Activated CD8-positive, alpha-beta memory T cell treated with anti-CD3 and anti-CD28 coated beads, Interleukin-2, amount 50 U/mL, for 48 hours (primary cell): ENCODE results near the gene CYRIA.

Experiments used
- DNase-seq: peaks from one replicate; pipeline ENCODE4 v3.0.0-alpha.2; 2020

The CYRIA gene

DNA sequence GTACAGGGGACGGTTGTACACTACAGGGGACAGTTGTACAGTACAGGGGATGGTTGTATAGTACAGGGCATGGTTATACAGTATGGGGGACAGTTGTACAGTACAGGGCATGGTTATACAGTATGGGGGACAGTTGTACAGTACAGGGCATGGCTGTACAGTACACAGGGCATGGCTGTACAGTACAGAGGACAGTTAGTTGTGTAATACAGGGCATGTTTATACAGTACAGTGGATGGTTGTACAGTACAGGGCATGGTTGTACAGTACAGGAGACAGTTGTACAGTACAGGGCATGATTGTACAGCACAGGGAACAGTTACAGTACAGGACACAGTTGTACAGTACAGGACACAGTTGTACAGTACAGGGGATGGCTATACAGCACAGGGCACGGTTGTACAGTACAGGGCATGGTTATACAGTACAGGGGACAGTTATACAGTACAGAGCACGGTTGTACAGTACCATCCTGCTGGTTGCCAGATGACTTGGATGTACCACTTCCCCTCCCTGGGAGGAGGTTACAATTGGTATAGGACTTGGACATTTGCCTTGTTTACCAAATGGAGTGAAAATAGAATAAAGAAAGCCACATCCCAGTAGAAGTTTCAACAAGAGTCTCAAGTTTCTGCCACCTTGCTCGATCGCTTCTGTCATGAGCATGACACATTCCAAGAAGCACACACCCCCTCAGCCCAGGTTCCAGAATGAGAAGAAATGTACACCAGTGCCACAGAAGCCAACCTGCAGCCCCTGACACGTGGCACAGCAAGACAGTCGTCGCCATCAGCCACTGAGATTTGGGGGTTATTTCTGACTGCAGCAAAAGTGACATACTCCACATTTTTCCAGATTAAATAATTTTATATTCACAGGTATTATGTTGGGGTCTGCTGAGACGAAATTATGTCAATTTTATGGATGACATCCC is 16.0 kb downstream of the CYRIA start:
- DNase-seq, result no peak

DNA sequence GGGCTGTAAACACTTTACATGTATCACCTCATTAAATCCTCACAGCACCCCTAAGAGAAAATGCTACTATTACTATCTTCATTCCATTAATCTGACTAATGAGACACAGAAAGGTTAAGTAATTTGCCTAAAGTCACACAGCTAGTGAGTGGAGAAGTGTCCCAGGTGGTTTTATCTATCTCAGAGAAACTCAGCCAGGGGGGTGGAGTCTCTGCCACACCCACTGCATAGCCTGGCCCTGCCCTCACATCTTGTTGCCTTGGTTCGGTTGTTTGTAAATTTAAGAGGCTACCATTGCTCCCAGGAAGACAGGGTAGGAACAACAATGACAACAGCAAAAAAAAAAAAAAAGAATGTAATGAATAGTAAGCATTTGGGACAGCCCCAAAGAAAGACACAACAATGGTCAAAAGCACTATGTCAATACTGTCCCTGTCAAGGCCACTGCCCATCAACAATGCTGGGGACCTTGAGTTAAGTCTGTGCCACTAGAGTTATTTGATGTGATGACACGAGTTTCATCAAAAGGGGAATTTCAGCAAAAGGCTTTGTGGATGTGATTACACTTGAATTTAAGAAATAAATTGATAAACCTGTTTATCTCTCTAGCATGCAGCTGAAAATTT is 17.5 kb downstream of the CYRIA start:
- no peak for DNase-seq

DNA sequence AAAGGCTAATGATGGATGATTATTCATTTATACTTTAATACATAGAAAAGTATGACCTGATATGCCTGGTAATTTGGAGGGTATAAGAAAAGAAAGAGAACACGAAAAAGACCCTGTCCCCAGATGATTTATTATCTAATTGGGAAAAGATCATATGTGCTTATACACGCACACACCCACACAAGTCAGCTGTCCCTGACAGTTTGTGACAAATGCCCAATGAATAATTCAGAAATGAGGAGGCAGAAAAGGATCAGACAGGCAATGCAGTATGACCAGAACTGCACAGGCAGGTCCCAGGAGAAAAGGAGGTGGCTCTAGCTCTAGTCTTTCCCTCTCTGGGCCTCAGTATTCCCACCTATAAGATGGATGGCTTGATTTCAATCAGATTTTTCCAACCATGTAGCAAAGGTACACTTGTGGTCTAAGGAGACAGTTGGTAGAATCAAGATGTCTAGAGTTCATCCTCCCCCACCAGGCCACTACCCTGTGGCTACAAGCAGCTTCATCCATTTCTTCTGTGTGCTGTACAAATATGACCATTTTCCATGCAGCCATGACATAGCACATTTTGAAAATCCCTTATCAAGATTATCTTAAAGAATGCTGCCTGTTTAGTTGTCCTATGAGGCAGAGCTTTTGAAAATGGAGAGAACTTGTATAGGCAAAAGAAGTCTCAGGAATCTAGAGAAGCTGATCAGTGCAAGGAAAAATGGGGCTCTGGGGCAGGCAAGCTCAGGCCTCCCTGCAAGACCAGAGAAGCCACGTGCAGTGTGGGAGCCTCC is 19.7 kb downstream of the CYRIA start:
- DNase-seq, result no peak

DNA sequence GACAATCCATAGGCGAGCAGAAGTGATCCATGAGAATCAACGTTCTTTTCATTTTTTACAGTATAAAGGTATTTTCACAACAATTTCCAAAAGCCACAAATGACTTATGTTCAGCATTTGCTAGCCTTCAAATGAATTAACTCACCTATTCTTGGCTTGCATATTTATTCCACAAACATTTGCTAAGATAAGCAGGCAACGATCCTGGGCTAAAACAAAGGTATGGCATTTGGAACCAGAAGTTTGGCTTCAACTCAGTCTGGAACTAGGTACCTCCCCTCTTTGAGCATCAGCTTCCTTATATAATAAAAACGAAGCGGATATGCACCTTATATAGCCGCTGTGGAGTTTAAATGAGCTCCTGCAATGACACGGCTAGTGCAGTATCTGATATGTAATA is 20.5 kb downstream of the CYRIA start:
- DNase-seq, result no peak

DNA sequence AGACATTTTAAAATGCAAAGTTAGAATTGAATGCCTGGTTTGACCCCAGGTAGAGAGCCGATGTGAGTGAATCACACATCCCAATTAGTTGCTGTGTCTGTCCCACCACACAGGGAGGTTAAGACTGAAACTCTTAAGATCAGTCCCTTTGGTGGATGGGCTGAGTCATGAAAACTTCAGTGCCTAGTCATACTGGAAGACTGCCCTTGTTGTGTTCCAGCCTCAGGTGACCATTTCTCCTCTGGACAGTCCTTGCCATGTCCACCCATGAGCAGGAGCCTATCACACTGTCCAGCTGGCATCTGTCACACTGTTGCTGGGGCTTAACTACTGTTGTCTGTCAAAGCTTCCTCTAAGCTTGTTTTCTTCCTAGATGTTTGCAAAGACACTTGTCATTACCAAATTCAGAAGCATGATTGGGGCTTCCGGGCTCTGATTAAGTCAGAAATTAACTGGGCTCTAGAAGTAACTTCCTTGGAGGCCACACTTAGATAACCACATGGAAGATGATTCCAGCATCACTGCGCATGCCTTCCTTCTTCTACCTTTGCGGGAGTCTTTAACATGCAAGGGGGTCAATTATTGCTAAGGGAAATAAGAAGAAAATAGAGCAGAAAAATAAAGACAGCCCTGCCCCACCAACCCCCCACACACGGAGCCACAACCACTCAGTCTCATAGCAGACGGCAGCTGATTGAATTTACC is 21.3 kb downstream of the CYRIA start:
- no peak for DNase-seq

DNA sequence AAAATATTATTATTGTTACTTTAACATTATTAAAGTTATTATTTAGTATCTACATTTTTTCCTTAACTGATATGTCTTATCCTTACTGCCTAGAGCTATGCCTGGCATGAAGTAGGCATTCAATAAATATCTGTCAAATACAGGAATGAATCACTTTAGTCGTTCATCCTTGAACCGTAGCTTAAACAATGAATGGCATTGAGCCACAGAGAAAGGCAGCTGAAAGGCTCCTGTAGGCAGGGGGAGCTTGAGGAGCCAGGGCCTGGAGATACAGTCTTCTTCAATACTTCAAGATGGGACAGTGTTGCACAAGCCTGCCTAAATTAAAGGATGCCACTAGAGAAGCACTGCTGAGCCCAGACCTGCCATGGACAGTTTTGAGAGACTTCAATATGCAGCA is 22.5 kb downstream of the CYRIA start:
- DNase-seq, result no peak

DNA sequence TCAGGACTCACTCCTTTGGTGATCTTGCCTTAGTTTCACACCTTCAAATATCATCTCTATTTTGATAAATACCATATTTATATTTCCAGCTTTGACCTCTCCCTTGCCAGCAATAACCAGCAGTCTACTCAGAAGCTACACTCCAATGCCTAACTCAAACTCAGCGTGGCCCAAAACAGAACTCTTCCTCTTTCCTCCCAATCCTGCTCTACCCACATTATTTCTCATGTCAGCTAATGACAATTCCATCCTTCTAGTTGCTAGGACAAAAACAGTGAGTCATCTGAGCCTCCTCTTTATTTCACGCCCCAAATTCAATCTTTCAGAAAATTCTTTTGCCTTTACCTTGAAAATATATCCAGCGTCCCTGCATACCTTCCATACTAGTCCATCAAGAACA is 23.5 kb downstream of the CYRIA start:
- DNase-seq, result no peak

DNA sequence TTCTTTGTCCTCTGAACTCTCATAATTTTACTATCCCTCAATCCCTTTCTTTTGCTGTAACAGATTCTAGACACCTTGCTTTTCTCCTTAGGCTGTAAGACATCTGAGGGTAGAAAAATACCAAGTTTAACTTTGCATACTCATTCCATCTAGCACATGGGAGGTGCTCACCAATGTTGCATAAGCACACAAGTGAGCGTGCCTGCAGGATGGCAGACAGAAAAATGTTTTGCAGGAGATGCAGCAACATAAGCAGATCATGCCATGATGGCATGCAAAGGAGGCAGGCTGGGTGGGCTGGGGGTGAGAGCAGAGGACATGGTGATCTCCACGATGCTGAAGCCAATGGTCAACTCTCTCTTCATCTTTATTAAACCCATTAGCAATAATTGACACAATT is 24.1 kb downstream of the CYRIA start:
- no peak for DNase-seq

DNA sequence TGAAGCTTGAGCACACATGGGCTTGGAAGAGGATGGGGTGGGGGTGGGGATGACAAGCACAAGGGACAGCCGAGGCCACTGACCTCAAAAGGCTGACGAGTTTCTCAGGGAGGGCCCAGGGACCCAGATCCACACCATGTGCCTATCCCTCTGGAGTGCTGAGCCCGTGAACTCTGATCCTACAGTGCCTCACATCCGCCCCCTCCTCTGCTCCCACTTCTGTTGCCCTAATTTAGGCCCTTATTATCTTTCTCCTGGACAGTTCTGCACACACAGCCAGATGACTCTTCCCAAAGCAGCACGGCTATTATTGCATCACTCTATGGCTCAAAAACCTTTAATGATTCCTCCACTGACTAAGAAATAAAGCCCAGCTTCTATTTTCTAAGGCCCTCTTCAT is 24.8 kb downstream of the CYRIA start:
- no peak for DNase-seq

DNA sequence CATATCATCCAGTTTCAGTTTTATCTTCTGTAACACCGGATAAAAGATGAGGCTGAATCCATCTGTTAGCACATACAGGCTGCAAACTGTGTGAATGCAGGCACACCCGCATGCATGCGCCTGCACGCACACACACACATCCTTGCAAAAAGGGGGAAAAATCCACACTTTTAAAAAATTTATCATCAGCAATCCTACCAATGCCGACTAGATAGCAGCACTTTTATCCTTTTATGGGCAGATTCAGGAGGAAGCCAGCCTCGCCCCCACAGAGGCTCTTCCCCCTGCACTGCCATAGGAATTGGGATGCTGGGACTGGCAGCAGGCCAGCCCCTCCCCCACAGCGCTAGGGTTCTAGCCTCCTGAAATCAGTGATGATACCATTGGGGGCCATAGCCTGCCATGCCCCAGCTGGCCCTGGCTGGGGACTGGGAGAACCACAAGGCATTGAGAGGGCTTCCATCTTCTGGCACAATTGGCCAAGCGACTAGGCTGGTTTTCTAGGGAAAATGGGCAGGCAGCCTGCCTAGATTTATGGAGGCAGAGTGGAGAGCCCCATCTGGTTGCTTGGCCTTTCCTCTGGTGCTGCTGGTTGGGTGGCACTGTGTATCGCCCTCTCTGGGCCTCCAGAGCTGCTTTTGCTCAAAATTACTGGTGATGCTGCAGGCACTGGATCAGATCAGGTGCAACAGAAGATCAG is 25.5 kb downstream of the CYRIA start:
- no peak for DNase-seq

DNA sequence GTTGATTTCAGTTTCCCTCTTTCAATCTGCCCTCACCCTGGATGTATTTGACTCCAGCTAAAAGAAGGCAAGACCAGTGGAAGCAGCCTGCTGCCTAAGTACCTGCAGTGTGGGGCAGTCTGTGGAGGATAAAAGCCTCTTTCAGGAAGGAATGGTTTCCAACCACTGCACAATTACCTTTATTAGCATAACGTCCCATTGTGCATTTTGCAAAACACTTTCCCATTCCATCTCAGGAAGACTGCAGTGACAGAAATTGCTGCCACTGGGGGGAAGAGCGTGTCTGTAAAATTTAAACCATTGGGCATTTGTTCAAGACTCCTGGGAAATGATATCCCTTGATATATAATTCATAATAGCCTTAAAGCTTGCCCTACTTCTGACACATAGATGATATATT is 26.2 kb downstream of the CYRIA start:
- DNase-seq, result no peak

DNA sequence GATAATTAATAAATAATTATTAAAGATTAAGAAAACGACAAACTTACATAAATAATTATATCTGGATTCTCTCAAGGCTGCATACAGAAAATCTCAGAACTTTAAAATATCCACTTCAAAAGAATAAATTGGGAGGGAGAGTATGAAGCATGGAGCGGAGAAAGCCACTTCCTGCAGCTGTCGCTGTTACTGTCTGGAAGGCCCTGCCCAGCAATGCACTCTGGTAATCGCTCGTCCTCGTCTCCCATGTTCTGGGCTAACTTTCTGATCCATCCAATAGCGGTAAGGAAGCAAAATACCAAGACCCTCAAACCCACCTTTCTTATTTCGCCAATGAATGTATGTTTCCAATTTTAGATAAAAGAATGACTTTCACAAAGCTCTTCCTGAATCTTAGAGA is 26.7 kb downstream of the CYRIA start:
- no peak for DNase-seq

DNA sequence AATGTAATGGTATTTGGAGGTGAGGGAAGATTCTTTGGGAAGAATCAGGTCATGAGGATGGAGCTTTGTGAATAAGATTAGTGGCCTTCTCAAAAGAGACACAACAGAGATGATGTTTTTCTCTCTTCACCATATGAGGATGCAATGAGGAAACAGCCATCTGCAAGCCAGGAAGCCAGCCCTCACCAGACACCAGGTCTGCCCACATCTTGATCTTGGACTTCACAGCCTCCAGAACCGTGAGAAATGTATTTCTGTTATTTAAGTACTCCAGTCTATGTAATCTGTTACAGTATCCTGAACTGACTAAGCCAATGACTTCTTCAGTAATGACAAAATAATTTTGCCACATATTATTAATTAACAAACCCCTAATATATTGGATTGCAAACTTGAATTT is 28.3 kb downstream of the CYRIA start:
- DNase-seq, result no peak

DNA sequence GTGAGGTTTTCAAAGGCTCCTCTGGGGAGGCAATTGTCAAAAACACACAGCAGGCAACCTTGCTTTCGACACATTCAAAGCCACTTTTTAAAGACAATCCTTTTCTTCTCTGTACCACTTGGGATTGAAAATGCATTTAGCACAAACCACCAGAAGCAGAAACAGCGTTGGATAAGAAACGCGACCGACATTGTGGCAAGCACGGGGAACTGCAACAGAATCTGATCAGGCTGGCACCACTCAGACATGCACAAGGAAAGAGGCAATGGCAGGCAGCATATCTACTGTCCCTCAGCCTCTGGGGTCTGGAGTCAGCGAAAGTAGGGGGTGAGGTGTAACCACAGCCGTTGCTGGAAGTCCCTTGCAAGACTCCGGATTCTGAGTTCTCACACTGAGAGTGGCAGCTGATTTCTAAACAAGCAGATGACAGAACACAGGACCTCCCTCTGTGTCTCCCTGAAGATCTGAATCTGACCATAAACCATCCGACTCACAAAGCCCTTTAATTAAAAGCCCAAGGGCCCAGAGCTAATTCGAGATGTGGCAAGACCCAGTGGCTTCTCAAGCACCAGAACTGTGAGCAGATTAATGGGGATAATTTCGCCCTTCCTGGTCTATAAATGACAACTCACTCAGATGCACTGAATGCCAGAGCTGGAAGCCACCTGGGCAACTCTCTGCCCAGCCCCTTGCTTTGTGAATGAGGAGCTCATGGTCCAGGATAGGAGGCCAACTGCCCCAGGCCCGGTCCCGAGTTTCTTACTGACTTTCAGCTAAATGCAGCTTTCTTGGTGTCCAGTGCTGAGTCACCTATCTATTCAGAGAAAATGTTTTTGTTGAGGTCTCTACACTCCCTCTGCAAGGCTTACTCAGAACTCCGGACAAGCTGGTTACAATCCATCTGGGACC is 29.6 kb downstream of the CYRIA start:
- no peak for DNase-seq

DNA sequence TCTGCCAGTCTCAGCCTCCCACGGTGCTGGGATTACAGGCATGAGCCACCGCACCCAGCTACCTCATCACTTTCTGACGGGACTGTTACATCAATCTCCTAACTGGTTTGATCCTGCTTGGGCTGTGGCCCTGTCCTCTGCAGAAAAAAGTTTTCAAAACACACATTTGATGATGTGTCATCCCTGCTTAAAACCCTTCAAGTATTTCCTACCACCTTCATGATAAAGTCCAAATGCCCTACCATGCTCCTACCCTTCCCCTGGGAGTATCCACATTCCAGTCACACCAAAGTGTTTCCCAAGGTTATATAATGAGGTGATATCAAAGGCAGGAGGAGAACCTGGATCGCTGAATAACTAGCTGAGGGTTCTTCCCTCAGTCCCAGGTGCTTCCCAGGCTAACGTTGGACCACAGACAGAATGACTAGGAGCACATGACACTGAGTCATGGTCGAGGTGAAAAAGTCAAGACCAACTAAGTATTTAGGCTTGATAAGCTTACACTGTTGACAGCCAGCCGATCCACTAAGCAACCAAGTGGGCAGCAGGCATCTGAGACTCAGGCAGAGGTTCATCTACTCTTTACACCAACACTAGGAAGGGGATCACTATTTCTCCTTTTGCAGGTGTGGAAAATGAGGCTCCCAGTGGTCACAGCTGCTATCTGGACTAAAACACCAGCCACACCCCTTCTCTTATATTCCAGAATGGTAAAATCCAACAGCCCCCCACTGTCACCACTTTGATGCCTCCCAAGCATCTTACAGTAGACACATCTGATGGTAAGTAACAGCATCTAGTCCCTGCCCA is 31.8 kb downstream of the CYRIA start:
- DNase-seq, result no peak

DNA sequence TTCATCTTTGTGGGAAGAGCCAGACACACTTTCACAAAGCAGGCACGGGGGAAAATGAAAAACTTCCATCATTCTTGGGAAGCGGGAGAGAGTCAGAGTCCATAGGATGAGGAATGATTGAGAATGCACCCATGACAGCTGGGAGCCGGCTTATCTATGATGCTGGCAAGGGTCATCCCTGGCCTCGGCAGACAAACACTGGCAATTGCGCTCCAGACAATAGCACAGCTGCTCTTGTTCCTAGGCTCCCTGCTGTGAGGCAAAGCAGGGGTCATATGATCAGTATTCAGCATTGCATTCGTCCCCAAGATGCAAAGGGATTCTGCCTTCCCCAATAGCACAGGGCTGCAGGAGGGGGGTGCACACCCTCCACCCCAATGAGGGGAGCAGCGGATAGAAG is 33.0 kb downstream of the CYRIA start:
- no peak for DNase-seq

DNA sequence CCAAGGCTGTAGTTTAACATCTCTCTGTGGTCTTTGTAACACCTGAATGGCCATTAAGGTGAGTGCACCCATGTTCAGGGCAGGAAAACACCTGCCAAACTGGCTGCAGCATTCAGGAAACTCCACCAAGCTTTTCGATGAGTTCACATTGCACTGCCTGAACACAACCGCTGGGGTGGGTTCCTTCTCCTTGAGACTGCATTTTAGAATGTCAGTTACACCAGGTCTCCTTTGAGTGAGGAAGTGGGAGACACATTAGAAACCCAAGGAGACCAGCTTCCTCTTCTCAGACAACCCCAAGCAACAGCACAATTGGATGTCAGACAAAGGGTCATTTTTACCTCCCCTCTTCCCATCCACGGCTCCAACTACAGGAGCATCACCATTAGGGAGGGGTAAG is 35.2 kb downstream of the CYRIA start:
- DNase-seq, result no peak

DNA sequence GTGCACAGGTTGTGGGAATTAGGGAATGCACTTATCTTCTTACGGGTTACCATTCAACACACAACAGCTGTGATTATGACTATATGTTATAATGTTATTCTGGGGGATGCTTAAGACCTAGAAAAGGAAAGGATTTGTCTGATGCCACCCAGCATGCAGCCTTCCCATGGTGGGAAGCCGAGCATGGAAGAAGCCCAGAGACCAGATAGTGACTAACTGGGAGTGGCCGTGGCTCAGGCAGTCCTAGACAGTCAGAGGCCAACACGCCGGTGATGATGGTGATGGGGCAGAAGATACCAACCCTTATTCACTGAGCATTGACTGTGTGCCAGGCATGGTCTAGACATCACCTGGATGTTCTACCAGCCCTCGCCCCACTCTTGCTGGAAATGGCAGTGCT is 35.9 kb downstream of the CYRIA start:
- no peak for DNase-seq

DNA sequence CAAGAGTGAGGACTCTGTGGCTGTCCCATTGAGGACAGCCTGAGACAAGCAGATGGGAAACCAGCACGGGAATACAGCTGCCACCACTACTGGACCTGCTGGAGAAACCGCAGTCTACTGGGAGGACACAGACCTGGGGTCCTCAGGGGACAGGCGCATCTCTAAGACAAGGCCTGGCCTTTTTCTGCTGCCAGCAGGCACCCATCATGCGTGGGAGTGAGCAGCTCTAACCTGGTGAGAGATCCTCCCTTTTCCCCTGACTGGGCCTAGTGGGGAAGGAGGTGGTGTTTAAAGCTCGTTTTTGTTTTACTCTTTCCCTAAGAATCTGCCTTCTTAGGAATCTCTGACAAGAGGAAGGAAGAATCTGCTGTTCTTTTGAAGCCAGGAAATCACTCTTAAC is 36.6 kb downstream of the CYRIA start:
- no peak for DNase-seq

DNA sequence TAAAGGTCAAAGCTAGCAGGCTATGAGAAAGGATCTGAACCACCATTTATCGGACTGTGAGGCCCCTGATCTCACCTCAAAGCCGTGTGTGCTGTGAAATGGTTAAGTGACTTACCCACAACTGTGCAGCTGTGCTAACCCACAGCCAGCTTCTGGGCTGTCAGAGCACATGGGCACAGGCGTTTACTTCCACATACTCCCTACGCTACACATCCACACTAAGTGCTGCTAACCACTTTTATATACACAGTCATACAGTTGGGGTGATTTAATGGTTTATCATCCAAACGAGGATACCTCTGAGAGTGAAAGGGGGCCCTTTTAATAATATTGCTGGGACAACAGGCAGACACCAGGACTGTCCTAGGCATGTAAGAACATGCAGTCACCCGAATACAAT is 37.3 kb downstream of the CYRIA start:
- DNase-seq, result no peak
